Epithelial cell of esophagus (primary cell): ENCODE results near the gene CD7.

Source experiments
- DNase-seq: peaks from one replicate; pipeline ENCODE4 v3.0.0; 2010; ENCODE audit warnings: low read depth
- H3K4me3 ChIP-seq: 2 replicates; pipeline ENCODE4 v1.5.1; 2011; ENCODE audit warnings: mild to moderate bottlenecking, low read length, control low read depth
- CTCF ChIP-seq: IDR thresholded peaks from 2 replicates; pipeline ENCODE4 v1.5.1; 2011; ENCODE audit warnings: low read depth, mild to moderate bottlenecking, low read length, control low read depth, inconsistent platforms; ENCODE audit not compliant: insufficient read depth; ENCODE audit errors: missing control alignments

CD7 gene

GRCh38 chr17:82357394-82357793 lies 40.0 kb upstream of the CD7 start:
- no peak for TF ChIP-seq CTCF
- DNase-seq: no peak
- H3K4me3 ChIP-seq: no peak overlapping the region

- H3K4me3 ChIP-seq: no peak overlapping the region
- no peak for DNase-seq
- TF ChIP-seq CTCF: no peak
These were observed 39.5 kb upstream of the CD7 start for GRCh38 chr17:82356845-82357355.

GRCh38 chr17:82355770-82356427 lies 38.5 kb upstream of the CD7 start:
- peak; percentile 73 for DNase-seq
- no peak for TF ChIP-seq CTCF
- no peak overlapping the region for H3K4me3 ChIP-seq

- no peak overlapping the region for H3K4me3 ChIP-seq
- no peak for TF ChIP-seq CTCF
- no peak for DNase-seq
These were observed 37.4 kb upstream of the CD7 start for GRCh38 chr17:82354804-82355308.

GRCh38 chr17:82353484-82353883 lies 36.1 kb upstream of the CD7 start:
- DNase-seq: no peak
- H3K4me3 ChIP-seq: no peak overlapping the region
- no peak for TF ChIP-seq CTCF

- no peak overlapping the region for H3K4me3 ChIP-seq
- TF ChIP-seq CTCF: peak; percentile 89
- peak; percentile 90 for DNase-seq
These were observed 34.5 kb upstream of the CD7 start for GRCh38 chr17:82351713-82352488.
